ENCODE measurements around the gene PIPOX.

PIPOX gene

DNA sequence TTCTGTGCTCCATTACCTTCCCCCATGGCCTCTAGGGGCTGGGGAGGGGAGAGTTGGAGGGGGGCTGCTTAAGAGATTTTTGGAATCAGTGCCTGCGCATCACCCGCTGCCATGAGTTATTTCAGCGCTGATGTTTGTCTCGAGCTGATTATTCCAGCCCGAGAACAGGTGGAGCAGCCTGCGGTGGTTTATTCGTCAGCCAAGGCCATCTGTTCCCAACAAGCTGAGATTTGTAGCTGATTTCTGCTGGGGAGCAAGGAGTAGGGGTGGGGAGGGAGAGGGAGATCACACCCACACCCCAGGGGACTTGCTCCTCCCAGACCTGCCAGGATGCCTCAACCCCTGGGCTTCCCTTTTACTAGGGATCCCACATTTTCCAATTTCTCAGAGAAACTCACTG is 23.1 kb downstream of the PIPOX start:
- Histone ChIP-seq H3K36me3 (ENCODE audit: insufficient read depth, low read length) (no peaks in the 10 kb centered on the region), H3K27ac (ENCODE audit: low read depth, low read length) (no peak overlapping the region), H3K4me3 (ENCODE audit: low read length) (no peak overlapping the region), H3K9ac (ENCODE audit: low read depth, low read length) (no peak overlapping the region), H3K9me3 (ENCODE audit: insufficient read depth, low read depth, low read length) (no peaks in the 10 kb centered on the region), H3K27me3 (ENCODE audit: insufficient read depth, low read length) (no peaks in the 10 kb centered on the region), H3K4me1 (ENCODE audit: insufficient read depth, low read length) (peaks cover 35% of the 10 kb centered on the region)
- 91% methylated on average over 7 of the region's 7 CpGs for WGBS

DNA sequence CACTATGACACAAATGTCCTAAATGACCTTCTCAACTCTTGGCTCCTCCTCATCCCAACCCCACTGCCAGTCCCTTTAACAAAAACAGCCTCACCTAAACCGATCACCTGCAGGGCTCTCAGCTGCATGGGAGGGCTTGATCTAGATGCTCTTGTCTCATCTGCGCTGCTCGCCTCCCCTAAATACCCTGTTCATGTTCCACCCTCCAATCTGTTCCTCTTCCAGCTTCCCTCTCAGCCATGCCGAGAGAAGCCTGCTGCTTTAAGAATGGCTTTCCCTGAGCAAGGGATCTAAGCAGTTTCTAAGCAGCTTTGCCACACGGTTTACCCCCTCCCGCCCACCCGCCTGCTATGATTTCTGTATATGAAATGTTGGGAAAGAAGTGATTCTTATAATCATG is 23.7 kb downstream of the PIPOX start:
- peaks cover 30% of the 10 kb centered on the region for H3K4me1 ChIP-seq (ENCODE audit: insufficient read depth, low read length)
- 79% methylated on average over 7 of the region's 7 CpGs for WGBS

DNA sequence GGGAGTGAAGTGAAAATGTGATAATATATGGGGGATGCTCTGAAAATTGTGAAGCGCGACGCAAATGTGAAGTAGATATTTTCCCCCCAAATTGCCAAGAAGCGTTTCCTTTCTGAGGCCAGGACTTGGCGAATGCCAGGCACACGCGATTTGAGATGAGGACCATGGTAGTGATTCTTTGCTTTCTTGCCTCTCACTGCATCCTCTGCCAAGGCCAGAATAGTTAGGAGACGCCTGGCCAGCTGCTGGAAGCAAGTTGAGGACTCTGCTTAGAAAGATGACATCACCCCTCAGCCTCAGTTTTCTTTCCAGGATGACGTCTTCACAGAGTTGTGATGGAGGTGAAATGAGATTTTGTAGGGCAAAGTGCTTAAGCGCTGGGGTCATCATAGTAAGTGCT is 25.9 kb downstream of the PIPOX start:
- WGBS = 81% methylated on average over 10 of the region's 10 CpGs
- H3K9me3 ChIP-seq (ENCODE audit: insufficient read depth, low read depth, low read length) = no peaks in the 10 kb centered on the region
- no peaks in the 10 kb centered on the region for H3K36me3 ChIP-seq (ENCODE audit: insufficient read depth, low read length)
- H3K9ac ChIP-seq (ENCODE audit: low read depth, low read length) = no peak overlapping the region
- H3K27me3 ChIP-seq (ENCODE audit: insufficient read depth, low read length) = no peaks in the 10 kb centered on the region
- peaks cover 23% of the 10 kb centered on the region for H3K4me1 ChIP-seq (ENCODE audit: insufficient read depth, low read length)
- no peak overlapping the region for H3K27ac ChIP-seq (ENCODE audit: low read depth, low read length)
- H3K4me3 ChIP-seq (ENCODE audit: low read length) = no peak overlapping the region

More for the DNA sequence above, 23.7 kb downstream of the PIPOX start:
- no peaks in the 10 kb centered on the region for H3K36me3 ChIP-seq (ENCODE audit: insufficient read depth, low read length)
- no peaks in the 10 kb centered on the region for H3K27me3 ChIP-seq (ENCODE audit: insufficient read depth, low read length)
- H3K27ac ChIP-seq (ENCODE audit: low read depth, low read length) = no peak overlapping the region
- no peak overlapping the region for H3K9ac ChIP-seq (ENCODE audit: low read depth, low read length)
- no peaks in the 10 kb centered on the region for H3K9me3 ChIP-seq (ENCODE audit: insufficient read depth, low read depth, low read length)
- H3K4me3 ChIP-seq (ENCODE audit: low read length) = no peak overlapping the region

DNA sequence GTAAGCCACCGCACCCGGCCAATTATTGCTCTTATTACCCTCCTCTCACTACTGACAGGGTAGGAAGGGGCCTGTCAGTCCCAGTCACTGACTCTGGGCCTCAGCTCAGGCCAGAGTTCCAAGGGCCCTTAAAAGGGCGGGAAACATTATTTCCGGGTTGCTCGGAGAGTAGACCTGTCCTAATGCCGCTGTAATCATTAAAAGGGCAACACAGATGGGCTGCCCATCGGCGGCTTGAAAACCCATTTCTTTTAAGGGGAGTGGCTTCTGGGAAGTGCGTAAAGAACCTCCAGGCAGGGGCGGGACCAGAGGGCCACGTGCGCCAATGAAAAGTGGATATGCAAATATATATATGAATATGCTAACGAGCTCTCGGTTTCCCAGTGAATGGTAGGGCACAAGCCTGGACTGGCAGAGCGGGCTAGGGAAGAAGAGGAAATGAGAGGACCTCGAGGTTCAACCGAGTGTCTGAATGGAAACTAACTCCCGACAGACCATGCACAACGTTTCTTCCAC is 26.6 kb downstream of the PIPOX start:
- no peaks in the 10 kb centered on the region for H3K27me3 ChIP-seq (ENCODE audit: insufficient read depth, low read length)
- H3K27ac ChIP-seq (ENCODE audit: low read depth, low read length) = no peak overlapping the region
- no peaks in the 10 kb centered on the region for H3K9me3 ChIP-seq (ENCODE audit: insufficient read depth, low read depth, low read length)
- WGBS = 87% methylated on average over 19 of the region's 19 CpGs
- no peak overlapping the region for H3K9ac ChIP-seq (ENCODE audit: low read depth, low read length)
- peaks cover 26% of the 10 kb centered on the region for H3K4me1 ChIP-seq (ENCODE audit: insufficient read depth, low read length)
- H3K36me3 ChIP-seq (ENCODE audit: insufficient read depth, low read length) = no peaks in the 10 kb centered on the region
- H3K4me3 ChIP-seq (ENCODE audit: low read length) = no peak overlapping the region

DNA sequence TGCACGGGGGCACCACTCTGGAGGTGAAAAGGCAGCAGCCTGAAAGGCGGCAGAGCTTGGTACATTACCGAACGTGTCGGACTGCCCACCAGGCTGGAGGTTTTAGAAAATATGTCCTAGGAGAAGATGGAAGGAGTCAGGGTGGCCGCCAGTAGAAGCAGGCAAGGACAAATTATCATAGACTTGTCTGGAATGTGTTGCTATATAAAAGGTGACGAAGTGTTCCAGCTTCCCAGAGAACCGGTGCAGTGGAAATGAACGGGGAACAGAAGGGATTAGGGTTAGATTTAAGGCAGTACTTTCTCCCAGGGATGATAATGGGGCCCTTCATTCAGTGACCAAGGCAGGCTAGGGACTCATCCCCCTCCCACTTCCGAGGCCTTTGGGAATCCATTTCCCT is 27.4 kb downstream of the PIPOX start:
- 85% methylated on average over 10 of the region's 10 CpGs for WGBS
- Histone ChIP-seq H3K4me1 (ENCODE audit: insufficient read depth, low read length) (peaks cover 26% of the 10 kb centered on the region), H3K27me3 (ENCODE audit: insufficient read depth, low read length) (no peaks in the 10 kb centered on the region), H3K9me3 (ENCODE audit: insufficient read depth, low read depth, low read length) (no peaks in the 10 kb centered on the region), H3K36me3 (ENCODE audit: insufficient read depth, low read length) (no peaks in the 10 kb centered on the region), H3K9ac (ENCODE audit: low read depth, low read length) (no peak overlapping the region), H3K27ac (ENCODE audit: low read depth, low read length) (no peak overlapping the region), H3K4me3 (ENCODE audit: low read length) (no peak overlapping the region)

DNA sequence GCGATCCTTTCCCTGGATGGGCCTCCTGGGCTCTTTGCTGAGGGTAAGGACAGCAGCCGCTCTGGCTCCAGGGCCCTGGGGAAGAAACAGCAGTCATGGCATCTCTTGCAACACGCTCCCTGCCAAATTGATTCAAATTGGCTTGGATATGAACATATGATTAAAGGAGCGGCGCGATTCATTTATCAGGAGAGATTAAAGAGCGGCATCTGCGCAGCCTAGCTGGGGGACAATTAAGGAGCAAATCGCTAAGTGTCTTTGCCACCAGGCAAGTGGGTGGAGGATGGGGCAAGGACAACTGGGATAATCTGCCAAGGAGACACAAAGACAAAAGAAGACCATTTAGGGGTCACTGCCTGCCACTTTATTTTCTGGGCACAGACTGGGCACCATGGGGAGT is 27.8 kb downstream of the PIPOX start:
- no peak overlapping the region for H3K4me3 ChIP-seq (ENCODE audit: low read length)
- no peaks in the 10 kb centered on the region for H3K9me3 ChIP-seq (ENCODE audit: insufficient read depth, low read depth, low read length)
- no peaks in the 10 kb centered on the region for H3K27me3 ChIP-seq (ENCODE audit: insufficient read depth, low read length)
- H3K27ac ChIP-seq (ENCODE audit: low read depth, low read length) = no peak overlapping the region
- H3K4me1 ChIP-seq (ENCODE audit: insufficient read depth, low read length) = peaks cover 26% of the 10 kb centered on the region
- H3K9ac ChIP-seq (ENCODE audit: low read depth, low read length) = no peak overlapping the region
- no peaks in the 10 kb centered on the region for H3K36me3 ChIP-seq (ENCODE audit: insufficient read depth, low read length)
- 93% methylated on average over 9 of the region's 9 CpGs for WGBS

DNA sequence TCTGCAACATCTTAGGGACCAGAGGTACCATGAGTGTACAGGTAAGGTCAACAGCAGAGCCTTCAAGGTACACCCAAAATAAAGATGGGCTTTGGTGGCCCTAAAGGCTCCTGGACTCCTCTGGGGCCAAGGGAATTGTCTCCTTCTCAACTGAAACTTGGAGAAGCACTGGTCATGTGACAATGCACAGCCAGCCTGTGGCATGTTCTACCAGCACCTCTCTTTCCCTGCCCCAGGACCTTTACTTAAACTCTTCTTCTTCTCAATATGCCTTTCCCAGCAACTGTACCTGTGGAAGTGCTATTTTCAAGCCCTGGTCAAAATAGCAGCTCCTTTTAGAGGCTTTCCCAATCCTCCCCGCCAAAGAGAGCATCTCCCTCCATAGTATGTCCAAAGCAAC is 28.4 kb downstream of the PIPOX start:
- 100% methylated on average over 1 of the region's 1 CpG for WGBS

DNA sequence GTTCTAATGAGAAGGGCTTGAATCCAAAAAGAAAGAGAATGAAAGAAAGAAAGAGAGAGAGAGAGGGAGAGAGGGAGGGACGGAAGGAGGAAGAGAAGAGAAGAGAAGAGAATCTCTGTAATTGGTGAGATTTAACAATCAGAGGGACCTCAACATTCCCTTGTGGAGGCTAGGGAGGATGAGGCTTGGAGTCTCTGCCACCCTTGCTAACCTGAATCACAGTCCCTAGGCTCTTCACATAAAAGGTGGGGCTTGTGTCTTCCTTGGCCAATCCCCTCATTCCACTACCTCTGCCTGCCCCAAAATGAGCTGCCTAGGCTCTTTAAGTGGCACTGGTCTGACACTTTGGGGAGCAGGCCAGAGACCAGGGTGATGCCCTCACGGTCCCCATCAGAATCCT is 30.1 kb downstream of the PIPOX start:
- Histone ChIP-seq H3K4me3 (ENCODE audit: low read length) (no peak overlapping the region), H3K27me3 (ENCODE audit: insufficient read depth, low read length) (no peaks in the 10 kb centered on the region), H3K9ac (ENCODE audit: low read depth, low read length) (no peak overlapping the region), H3K4me1 (ENCODE audit: insufficient read depth, low read length) (peaks cover 35% of the 10 kb centered on the region), H3K9me3 (ENCODE audit: insufficient read depth, low read depth, low read length) (no peaks in the 10 kb centered on the region), H3K36me3 (ENCODE audit: insufficient read depth, low read length) (no peaks in the 10 kb centered on the region), H3K27ac (ENCODE audit: low read depth, low read length) (no peak overlapping the region)
- WGBS = 87% methylated on average over 2 of the region's 2 CpGs

More for the DNA sequence above, 28.4 kb downstream of the PIPOX start:
- no peak overlapping the region for H3K27ac ChIP-seq (ENCODE audit: low read depth, low read length)
- H3K9ac ChIP-seq (ENCODE audit: low read depth, low read length) = no peak overlapping the region
- H3K36me3 ChIP-seq (ENCODE audit: insufficient read depth, low read length) = no peaks in the 10 kb centered on the region
- no peaks in the 10 kb centered on the region for H3K9me3 ChIP-seq (ENCODE audit: insufficient read depth, low read depth, low read length)
- no peaks in the 10 kb centered on the region for H3K27me3 ChIP-seq (ENCODE audit: insufficient read depth, low read length)
- peaks cover 27% of the 10 kb centered on the region for H3K4me1 ChIP-seq (ENCODE audit: insufficient read depth, low read length)
- no peak overlapping the region for H3K4me3 ChIP-seq (ENCODE audit: low read length)

DNA sequence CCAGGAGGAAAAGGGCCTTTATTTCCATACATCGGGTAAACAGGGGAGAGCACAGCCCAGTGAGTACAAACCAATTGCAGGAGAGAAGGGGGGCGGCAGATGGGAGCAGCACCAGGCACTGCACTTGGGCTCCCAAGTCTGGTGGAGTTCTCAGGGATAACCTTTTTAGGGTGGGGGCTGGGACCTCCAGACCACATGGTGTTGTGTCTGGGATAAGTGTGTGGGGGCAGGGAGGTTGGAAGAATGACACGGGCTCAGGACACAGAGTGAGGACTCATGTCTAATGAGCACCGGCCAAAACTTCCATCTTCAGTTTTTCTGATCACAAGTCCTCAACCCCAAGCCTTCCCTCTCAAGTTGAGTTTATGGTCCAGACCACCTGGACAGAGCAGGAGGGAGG is 30.6 kb downstream of the PIPOX start:
- Histone ChIP-seq H3K9me3 (ENCODE audit: insufficient read depth, low read depth, low read length) (no peaks in the 10 kb centered on the region), H3K4me3 (ENCODE audit: low read length) (no peak overlapping the region), H3K27me3 (ENCODE audit: insufficient read depth, low read length) (no peaks in the 10 kb centered on the region), H3K4me1 (ENCODE audit: insufficient read depth, low read length) (peaks cover 35% of the 10 kb centered on the region), H3K9ac (ENCODE audit: low read depth, low read length) (no peak overlapping the region), H3K27ac (ENCODE audit: low read depth, low read length) (no peak overlapping the region), H3K36me3 (ENCODE audit: insufficient read depth, low read length) (no peaks in the 10 kb centered on the region)
- 82% methylated on average over 4 of the region's 4 CpGs for WGBS

DNA sequence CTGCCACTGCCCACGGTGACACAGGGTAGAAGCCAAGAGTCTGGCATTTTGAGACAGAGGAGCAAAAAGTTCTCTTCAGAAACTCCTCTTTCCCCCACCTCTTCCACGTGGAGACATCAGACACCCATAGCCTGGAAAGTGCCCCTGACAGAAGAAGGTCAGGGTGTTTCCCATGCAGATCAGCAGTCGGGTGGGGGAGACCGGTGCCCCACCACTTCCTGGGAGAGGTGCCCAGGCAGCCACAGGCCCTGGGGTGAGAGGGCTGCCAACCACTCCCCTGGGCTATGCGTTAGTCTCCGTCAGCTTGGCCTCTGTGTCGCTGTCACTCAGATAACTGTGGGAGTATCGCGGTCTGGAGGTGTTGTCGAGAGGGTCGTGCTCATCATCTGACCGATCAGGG is 31.5 kb downstream of the PIPOX start:
- H3K4me3 ChIP-seq (ENCODE audit: low read length) = no peak overlapping the region
- peaks cover 3% of the 10 kb centered on the region; the same call in 1 of the 2 replicates for H3K36me3 ChIP-seq (ENCODE audit: insufficient read depth, low read length)
- H3K9me3 ChIP-seq (ENCODE audit: insufficient read depth, low read depth, low read length) = no peaks in the 10 kb centered on the region
- H3K27ac ChIP-seq (ENCODE audit: low read depth, low read length) = no peak overlapping the region
- H3K9ac ChIP-seq (ENCODE audit: low read depth, low read length) = no peak overlapping the region
- peaks cover 35% of the 10 kb centered on the region for H3K4me1 ChIP-seq (ENCODE audit: insufficient read depth, low read length)
- H3K27me3 ChIP-seq (ENCODE audit: insufficient read depth, low read length) = no peaks in the 10 kb centered on the region
- 91% methylated on average over 12 of the region's 12 CpGs for WGBS

DNA sequence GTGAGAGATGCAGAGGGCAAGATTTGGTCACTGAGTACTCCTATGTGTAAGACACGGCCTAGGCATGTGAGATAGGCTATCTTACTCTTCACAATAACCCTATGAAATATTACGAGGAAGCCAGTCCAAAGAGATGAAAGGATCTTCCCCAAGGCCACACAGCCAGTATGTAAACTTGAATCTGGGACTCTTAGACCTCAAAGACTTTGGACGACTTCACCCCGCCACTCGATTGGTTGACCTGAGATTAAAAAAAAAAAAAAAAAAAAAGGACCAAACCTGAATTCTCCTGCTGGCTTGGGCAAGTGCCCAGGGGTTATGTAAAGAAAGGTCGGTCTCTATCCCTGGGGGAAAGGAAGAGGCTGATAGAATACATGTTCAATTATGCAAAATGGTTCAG is 33.1 kb downstream of the PIPOX start:
- Histone ChIP-seq H3K36me3 (ENCODE audit: insufficient read depth, low read length) (peaks cover 5% of the 10 kb centered on the region; the same call in 1 of the 2 replicates), H3K27me3 (ENCODE audit: insufficient read depth, low read length) (no peaks in the 10 kb centered on the region), H3K4me3 (ENCODE audit: low read length) (no peak overlapping the region), H3K27ac (ENCODE audit: low read depth, low read length) (no peak overlapping the region), H3K9me3 (ENCODE audit: insufficient read depth, low read depth, low read length) (no peaks in the 10 kb centered on the region), H3K9ac (ENCODE audit: low read depth, low read length) (no peak overlapping the region), H3K4me1 (ENCODE audit: insufficient read depth, low read length) (peaks cover 27% of the 10 kb centered on the region)
- WGBS = 88% methylated on average over 6 of the region's 6 CpGs

DNA sequence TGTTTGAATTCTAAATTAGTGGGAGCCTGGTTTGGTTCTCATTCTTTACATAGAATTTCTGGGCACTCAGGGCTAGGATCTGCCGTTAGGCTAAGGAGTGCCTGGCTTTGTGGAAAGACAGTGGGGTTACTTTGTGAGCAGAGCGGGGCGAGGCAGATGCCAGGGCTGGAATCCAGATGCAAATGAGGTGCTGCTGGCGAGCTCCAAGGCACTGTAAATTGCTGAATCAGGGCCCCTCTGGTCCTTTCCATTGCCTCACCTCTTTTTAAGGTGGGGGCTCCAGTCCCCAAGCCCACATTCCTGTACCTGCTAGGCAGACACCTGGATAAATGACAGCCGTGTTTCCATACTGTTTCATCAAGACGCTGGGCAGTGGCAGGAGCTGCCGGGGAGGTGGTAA is 33.8 kb downstream of the PIPOX start:
- 73% methylated on average over 7 of the region's 7 CpGs for WGBS
- peaks cover 27% of the 10 kb centered on the region for H3K4me1 ChIP-seq (ENCODE audit: insufficient read depth, low read length)
- no peaks in the 10 kb centered on the region for H3K27me3 ChIP-seq (ENCODE audit: insufficient read depth, low read length)
- 0 out of 2 replicates have a peak overlapping the region, but pooled peaks have one; percentile 22 for H3K9ac ChIP-seq (ENCODE audit: low read depth, low read length)
- H3K27ac ChIP-seq (ENCODE audit: low read depth, low read length) = no peak overlapping the region
- no peaks in the 10 kb centered on the region for H3K9me3 ChIP-seq (ENCODE audit: insufficient read depth, low read depth, low read length)
- no peak overlapping the region for H3K4me3 ChIP-seq (ENCODE audit: low read length)
- H3K36me3 ChIP-seq (ENCODE audit: insufficient read depth, low read length) = peaks cover 8% of the 10 kb centered on the region; the same call in 1 of the 2 replicates
